GM21717 (cell line): ENCODE data around the gene BLOC1S6.
A peak's percentile ranks its signal among the peaks of the same experiment; 100 is the strongest.
"Not testable (repeated sequence)": the region's sequence is repeated elsewhere in the genome, so short reads cannot be mapped to it uniquely, and the experiment has no call there.

Experiments used
- ATAC-seq: cut with Tn5 transposase; IDR thresholded peaks from one replicate; pipeline ENCODE4 v1.9.1; 2021; ENCODE audit warnings: mild to moderate bottlenecking, moderate library complexity; ENCODE audit not compliant: unreplicated experiment

The BLOC1S6 gene

DNA sequence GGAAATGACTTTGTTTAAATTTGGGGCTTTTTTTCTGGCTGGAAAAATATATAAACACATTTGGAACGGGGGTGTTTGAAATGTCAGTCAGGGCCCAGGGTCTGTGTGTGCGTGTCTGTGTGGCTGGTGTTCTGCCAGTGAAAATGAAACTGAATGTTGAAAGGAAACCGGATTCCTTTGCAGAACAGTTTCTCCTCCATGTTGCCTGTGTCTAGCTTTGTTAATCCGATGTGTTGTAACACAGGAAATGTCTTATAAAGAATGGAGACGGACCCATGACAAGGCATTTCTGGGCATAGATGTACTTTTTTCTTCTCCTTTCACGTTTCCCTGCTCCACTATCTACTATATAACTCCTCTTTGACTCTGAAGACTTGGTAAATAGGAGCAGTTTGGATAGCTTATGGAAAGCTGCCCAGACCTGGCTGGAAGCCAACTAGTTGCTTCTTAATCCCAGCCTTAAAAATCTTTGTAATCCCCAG lies 50.4 kb downstream of the BLOC1S6 start:
- peak; percentile 66 for ATAC-seq

DNA sequence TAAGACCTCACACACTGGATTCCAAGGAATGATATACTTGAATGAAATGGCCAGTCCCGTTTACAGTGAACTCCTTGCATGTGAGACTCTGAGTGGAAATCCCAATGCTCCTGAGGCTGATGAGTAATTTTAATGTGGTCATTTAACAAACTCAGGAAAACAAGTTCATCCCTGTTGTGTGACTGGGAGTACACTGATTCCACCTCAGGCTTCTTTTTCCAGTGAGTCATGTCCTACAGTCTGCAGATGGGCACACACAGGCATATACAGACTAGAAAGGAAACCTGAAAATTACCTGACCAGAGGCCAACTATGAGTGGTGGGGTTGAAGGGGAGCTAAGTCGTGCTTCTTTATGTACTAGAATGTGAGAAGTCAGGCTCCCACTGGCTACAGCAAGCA lies 53.4 kb downstream of the BLOC1S6 start:
- no peak for ATAC-seq

DNA sequence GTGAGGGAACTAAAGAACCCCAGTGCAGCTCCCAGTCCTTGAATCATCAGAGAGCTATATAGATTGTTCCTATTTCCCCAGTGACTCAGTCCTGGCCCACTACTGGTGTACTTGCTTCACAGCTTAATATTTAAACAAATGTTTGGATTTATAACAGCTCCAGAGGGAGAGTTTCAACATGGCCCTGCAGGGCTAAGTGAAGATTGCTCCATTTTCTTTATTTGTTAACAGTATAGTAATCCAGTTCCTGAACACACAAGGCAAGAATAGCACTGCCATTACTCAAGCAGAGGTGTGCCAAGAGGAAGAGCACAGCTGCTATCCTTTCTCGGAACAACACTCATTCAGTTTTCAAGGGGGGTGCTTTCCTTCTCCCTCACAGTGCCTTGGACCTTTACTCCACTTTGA lies 54.2 kb downstream of the BLOC1S6 start:
- no peak for ATAC-seq

DNA sequence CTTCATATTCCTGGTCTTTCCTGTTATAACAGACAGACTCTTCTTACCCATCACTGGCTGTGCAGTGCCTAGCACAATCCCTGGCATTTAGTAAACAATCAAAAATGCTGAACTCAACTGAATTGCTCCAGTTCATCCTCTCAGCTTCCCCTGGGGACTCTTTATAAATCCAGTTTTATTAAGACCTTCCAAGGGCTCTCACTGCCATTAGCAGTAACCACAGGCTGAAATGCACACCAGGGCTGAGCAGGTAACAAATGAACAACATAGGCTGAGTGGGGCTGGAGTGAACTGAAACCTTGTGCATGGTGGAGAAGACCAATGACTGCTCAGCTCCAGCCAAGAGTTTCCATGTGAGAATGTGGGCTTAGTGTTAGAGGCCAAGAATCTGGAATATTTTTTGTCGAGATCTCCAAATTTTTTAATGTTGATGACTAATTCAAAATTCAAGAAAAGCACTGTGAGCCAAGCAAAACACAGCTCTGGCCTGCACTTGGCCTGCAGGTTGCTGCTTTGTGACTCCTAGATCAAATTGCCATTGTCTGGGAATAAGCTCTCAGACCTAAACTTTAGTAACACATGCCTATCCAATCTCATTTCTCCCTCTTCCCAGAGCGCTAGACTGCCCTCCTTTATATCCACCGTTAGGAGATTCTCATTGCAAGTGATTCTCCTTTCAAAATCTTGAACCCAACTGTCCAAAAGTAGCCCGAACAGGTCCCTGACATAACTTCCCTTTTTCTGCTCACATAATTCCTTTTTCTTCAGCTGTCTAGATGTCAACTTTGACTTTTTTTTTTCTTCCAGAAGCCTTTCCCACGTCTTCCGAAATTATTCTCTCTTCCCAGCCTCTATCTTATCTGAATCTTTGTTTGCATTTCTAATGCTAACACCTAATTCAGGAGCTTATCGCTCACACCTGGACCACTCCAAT lies 55.1 kb downstream of the BLOC1S6 start:
- ATAC-seq = no peak

DNA sequence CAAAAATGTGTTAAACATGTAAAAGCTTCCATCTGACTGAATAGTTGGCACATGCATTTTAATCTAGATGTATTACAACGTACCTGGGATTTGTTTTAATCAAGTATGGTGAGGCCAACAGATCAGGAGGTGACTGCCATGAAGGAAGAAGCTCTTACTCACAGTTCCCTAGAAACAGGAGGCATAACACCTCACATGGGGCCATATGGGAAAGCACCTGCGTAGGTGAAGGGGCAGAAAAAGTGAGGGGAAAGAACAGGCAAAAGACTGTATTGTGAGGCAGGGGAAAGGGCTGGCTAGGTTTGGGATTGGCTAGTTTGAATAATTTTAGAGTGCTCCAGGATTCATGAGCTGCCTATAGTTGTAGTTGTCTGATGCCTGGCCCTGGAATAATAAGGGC lies 57.3 kb downstream of the BLOC1S6 start:
- ATAC-seq = no peak

DNA sequence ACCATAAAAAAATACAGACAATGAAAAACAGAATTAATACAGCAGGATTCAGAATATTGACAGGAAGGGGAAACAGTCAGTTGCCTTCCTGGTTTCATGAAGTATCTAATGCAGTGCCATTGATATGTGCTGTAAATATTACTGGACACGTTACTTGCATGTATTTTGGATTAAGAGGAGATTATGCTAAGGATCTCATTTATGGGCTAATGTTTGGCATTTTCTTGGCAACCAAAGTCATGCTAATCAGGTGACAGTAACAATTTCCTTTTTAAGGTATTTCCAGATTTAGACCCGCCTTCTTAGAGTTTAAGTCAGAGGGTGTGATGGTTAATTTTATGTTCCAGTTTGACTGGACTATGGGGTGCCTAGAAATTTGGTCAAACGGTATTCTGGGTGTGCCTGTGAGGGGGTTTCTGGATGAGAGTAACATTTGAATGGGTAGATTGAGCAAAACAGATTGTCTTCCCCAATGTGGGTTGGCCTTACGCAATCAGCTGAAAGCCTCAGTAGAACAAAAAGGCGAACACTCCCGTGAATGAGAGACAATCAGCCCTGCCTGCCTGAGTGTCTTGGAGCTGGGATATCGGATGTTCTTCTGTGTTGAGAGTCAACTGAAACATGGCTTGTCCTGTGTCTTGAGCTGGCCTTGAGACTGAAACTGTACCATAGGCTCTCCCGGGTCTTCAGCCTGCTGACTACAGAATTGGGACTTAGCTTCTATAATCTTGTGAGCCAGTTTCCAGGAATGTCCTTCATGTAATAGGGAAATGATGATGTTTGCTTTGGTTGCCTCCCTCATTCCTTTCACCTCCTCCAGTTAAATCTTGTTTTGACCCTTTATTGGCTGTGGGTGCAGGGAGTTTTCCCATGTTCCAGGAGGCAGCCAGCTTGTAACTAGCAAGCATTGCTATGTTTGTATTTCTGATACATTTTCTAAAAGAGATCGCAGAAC lies 58.1 kb downstream of the BLOC1S6 start:
- ATAC-seq = no peak

DNA sequence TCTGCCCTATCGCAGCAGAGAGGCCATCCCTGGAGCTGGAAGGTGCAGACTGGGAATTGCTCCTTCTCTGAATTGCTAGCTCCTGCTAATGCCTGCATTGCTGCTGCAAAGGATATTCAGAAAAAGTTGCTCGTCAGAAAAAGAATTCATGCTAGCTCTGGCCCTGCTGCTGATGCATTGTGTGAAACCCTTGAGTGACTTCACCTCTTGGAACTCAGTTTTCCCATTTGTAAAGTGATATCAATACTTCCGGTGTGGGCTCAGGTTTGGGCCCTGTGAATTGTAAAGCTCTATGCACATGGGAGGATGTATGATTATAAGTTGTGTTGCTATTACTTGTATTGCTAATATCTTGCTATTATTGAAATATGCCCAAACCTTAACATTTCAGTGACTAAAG lies 59.0 kb downstream of the BLOC1S6 start:
- no peak for ATAC-seq

DNA sequence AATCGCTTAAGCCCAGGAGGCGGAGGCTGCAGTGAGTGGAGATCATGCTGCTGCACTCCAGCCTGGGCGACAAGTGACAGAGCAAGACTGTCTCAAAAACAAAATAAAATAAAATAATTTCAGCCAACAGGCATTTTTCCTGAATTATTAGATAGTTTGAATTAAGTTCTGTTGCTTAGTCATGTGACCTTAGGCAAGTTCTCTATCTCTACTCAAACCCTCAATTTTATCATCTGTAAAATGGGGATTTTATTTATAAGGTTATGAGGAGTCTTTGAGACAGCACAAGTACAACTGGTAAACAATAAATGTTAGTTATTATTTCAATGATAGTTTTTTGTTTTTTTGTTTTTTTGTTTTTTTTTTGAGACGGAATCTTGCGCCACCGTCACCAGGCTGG lies 60.6 kb downstream of the BLOC1S6 start:
- no peak for ATAC-seq

DNA sequence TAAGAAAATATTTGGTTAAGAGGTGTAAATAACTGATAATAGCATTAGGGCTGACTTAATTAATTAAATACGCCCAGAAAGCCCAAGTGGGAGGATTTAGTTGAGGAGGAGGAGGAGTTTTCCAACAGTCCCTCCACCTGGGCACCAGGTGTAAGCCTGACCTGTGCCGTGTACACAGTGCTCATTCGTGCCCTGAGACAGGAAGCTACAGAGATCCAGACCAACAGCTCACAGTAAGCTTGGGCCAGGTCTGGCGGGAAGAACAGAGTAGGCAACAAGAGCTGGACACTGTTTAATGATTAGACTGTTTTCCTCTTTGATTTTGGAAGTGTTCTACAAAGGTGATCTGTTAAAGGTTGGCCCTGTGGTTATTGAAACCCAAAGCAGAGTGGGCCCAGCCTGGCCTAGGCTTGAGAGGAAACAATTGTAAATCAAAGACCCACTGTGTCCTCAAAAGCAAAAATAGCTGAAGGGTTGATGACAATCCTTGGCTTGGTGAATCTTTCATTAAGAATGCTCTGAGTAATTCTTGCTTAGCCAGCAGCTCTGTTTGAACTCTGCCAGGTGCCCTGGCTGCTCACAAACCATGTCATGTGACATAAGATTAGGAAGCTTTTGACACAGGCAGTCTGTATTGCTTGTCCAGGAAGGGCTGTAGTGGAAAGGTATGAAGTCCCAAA lies 61.5 kb downstream of the BLOC1S6 start:
- ATAC-seq = no peak

DNA sequence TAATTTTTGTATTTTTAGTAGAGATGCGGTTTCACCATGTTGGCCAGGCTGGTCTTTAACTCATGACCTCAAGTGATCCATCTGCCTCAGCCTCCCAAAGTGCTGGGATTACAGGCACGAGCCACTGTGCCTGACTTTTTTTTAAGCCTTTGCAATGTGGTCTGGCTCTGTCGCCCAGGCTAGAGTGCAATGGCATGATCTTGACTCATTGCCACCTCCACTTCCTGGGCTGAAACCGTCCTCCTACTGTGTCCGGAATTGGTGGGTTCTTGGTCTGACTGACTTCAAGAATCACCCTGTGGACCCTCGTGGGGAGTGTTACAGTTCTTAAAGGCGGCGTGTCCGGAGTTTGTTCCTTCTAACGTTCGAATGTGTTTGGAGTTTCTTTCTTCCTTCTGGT lies 62.8 kb downstream of the BLOC1S6 start:
- ATAC-seq = not testable (repeated sequence)

DNA sequence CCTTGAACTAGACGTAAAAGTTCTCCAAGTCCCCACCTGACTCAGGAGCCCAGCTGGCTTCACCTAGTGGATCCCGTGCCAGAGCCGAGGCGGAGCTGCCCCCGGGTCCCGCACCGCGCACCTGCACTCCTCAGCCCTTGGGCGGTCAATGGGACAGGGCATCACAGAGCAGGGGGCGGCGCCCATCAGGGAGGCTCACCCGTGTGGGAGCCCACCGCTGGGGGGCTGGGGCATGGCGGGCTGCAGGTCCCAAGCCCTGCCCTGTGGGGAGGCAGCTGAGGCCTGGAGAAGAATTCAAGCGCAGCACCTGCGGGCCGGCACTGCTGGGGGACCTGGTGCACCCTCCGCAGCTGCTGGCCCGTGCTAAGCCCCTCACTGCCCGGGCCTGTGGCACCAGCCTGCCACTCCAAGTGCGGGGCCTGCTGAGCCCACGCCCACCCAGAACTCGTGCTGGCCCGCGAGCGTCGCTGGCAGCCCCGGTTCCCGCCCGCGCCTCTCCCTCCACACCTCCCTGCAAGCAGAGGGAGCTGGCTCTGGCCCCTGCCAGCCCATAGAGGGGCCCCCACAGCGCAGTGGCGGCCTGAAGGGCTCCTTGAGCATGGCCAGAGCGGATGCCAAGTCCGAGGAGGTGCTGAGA lies 63.8 kb downstream of the BLOC1S6 start:
- ATAC-seq = no peak

DNA sequence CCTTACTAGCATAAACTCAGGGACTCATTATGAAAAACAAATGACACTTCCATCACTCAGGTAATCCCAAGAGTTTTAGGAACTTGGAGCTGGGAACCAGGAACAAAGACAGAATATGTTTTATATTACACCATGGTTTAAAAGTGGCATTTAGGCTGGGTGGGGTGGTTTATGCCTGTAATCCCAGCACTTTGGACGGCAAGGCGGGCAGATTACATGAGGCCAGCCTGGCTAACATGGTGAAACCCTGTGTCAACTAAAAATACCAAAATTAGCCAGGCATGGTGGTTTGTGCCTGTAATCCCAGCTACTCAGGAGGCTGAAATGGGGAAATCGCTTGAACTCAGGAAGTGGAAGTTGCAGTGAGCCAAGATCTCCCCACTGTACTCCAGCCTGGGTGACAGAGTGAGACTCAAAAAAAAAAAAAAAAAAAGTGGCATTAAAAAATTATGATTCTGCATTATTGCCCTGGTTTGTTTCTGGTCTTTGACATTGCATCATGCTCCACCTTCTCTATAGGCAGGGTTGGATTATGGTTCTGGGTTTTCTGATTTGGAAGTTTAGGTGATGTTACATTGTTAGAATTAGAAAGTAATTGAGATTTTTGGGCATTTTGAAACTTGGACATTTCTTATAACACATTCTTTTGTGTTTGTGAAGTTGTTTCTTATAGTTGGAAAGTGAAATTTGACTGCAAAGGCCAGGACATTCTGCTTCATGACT lies 66.7 kb downstream of the BLOC1S6 start:
- no peak for ATAC-seq

DNA sequence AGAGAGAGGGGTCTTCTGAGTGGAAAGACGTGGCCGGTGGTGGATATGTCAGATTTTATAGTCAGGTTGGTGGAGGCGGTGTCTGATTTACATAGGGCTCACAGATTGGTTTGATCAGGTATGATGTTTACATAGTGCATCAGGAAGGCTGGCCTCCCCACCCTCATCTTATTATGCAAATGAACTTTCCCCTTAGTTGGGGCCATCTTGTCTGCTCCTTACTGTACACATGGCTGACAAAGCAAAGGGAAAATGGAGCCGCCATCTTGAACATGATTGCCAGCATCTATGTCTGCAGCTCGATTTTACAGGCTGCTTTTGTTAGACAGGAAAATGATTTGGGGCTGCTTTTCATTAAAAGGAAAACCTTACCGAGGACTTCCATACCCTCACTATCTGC lies 67.6 kb downstream of the BLOC1S6 start:
- no peak for ATAC-seq

DNA sequence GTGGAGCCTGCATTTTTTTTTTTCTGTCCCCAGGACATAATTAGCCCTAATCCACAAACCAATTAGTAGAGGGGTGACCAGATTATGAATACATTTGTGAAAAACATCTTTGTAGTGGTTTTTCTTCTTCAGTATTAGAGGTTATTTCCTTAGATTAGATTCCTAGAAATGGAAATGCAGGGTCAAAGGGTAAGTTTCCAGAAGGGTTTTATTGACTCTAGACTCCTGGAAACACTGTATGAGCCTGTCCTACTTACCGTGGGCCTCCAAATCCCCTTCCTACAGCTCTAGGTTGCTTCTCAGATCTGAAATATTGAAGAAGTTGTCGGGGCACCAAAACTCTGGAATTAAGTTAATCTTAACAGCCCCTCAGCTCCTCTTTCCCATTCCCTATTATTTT lies 70.1 kb downstream of the BLOC1S6 start:
- ATAC-seq = no peak

DNA sequence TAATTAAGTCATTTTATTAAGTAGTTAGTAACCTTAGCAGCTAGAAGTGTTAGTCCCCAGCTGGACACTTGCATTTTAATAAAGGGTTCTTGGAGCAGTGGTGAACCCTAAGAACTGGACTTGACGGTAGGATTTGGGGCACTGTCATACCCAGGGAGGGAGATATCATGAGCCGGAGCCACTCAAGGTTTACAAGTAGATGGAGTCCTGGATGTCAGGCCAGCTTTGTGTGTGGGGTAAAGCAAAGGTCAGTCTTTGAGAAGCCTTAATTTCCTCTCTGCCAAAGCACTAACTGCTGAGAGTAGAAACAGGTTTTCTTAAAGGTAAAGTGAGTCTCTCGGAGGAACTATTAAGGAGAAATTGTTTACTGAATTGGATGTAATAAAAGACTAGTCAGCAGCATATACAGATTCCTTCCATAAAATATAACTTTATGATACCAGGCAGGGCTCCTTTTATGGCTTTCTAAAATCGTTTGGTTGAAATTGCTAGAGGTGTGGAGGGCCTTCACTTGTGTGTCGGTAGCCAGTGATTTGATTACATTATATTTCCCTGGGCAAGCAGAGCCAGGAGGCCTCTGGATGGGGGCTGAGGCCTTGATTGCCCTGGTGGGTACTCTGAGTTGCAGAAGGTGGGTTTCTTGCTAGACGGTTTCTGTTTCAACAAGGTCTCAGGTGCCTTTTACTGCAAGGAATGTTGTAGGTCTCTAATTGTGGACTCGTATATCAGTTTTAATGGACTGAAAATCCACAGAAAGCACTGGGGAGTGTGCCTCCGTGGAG lies 70.8 kb downstream of the BLOC1S6 start:
- ATAC-seq = no peak
